Erythroblast (primary cell): ENCODE data around the gene ERCC4.

ENCODE experiments used
- GATA1 ChIP-seq: IDR thresholded peaks from 2 replicates; pipeline ENCODE4 v1.6.1; 2011; ENCODE audit warnings: low read depth, mild to moderate bottlenecking, control low read depth, low read length, moderate library complexity
- POLR2A ChIP-seq: IDR thresholded peaks from 2 replicates; pipeline ENCODE4 v1.6.1; 2011; ENCODE audit warnings: mild to moderate bottlenecking, low read length

GRCh38 chr16:13912891-13913290 is 7.1 kb upstream of the ERCC4 start:
- no peak for TF ChIP-seq POLR2A
- TF ChIP-seq GATA1 = no peak
